ENCODE results near the gene NINJ2. TPM values are rescaled to one million over a fixed set of nuclear protein-coding genes. Genes with fewer than 3 reads are reported as not detected.

The NINJ2 gene
- total RNA-seq, 1 experiment from 2014 or later: 0.24 TPM

- Histone ChIP-seq H2AFZ (ENCODE audit: low read length) (no peak overlapping the region), H3K4me2 (ENCODE audit: insufficient read depth, insufficient read length, low read length) (no peak overlapping the region), H3K23me2 (ENCODE audit: insufficient read length, low read depth, low read length, poor library complexity, severe bottlenecking) (no peaks in the 10 kb centered on the region), H3K27me3 (ENCODE audit: insufficient read depth, low read length) (no peaks in the 10 kb centered on the region), H2BK5ac (ENCODE audit: insufficient read length, low read length) (no peak overlapping the region), H3T11ph (ENCODE audit: low read length) (no peak overlapping the region), H3K18ac (ENCODE audit: insufficient read length, low read depth, low read length) (no peak overlapping the region), H2BK20ac (ENCODE audit: low read depth, low read length, poor library complexity, severe bottlenecking) (no peak overlapping the region), H3K27ac (ENCODE audit: insufficient read length, low read depth, low read length) (no peak overlapping the region), H3K4ac (ENCODE audit: low read depth, low read length) (no peak overlapping the region), H3K79me1 (ENCODE audit: insufficient read depth, low read depth, low read length, poor library complexity, severe bottlenecking) (no peaks in the 10 kb centered on the region), H3K4me1 (ENCODE audit: insufficient read depth, low read length) (no peaks in the 10 kb centered on the region), H3K56ac (ENCODE audit: insufficient read length, low read depth, low read length) (no peak overlapping the region), H3K23ac (ENCODE audit: insufficient read length, low read depth, low read length) (no peak overlapping the region), H4K91ac (ENCODE audit: insufficient read length, low read depth, low read length) (no peak overlapping the region), H3K9me3 (ENCODE audit: control insufficient read depth, low read depth, low read length) (no peaks in the 10 kb centered on the region), H2AK5ac (ENCODE audit: insufficient read length, low read length) (no peak overlapping the region), H2BK12ac (ENCODE audit: insufficient read length, low read depth, low read length) (no peak overlapping the region), H4K20me1 (ENCODE audit: control insufficient read depth, insufficient read depth, insufficient read length) (no peaks in the 10 kb centered on the region), H2BK120ac (ENCODE audit: low read depth, low read length, poor library complexity, severe bottlenecking) (no peak overlapping the region), H2BK15ac (ENCODE audit: low read depth, low read length) (no peak overlapping the region), H3K79me2 (ENCODE audit: insufficient read depth, low read length) (no peaks in the 10 kb centered on the region), H3K14ac (ENCODE audit: insufficient read depth, low read length) (no peak overlapping the region; the same call in 1 of the 2 replicates), H4K5ac (ENCODE audit: insufficient read length, low read depth, low read length) (no peak overlapping the region), H3K9ac (ENCODE audit: extremely low read depth, insufficient read length, low read length) (no peak overlapping the region), H4K8ac (replicated peaks; ENCODE audit: insufficient read length, low read depth, low read length) (no peak overlapping the region)
- peaks cover 3 to 15% of the 10 kb centered on the region in 2 experiments; a peak in 3 of 4 replicates for H3K4me1 Mint-ChIP-seq
- no peak for TF ChIP-seq CTCF (conservative IDR thresholded peaks at IDR 0.05)
- no peaks in the 10 kb centered on the region for H3K27me3 Mint-ChIP-seq (ENCODE audit: low read depth)
- H3K27ac Mint-ChIP-seq: no peak overlapping the region; a peak in 1 of 7 replicates
- H3K9me3 Mint-ChIP-seq: peaks cover 20% of the 10 kb centered on the region in 2 experiments
- no peak overlapping the region for H3K4me3 Mint-ChIP-seq
- WGBS (ENCODE audit: extremely low coverage, insufficient read length, low lambda C conversion rate): no CpG with 5 or more reads among the region's 7 CpGs
- H3K36me3 Mint-ChIP-seq (ENCODE audit: insufficient read depth in 1 of 3, low read depth in 3 of 3): peaks cover 13 to 30% (median 17%) of the 10 kb centered on the region in 3 experiments
- DNase-seq: no peak
Observed at GRCh38 chr12:527241-527640, 136.0 kb downstream of the NINJ2 start.

Data from H9 (cell line).